GOT3 (cell line): ENCODE results near the gene ZBTB3.
"Not testable (repeated sequence)": the region's sequence is repeated elsewhere in the genome, so short reads cannot be mapped to it uniquely, and the experiment has no call there.

Experiments
- DNase-seq: peaks from one replicate; lab custom pipeline; 2025; ENCODE audit warnings: mixed read lengths; lab: John Stamatoyannopoulos, UW

The ZBTB3 gene

DNA sequence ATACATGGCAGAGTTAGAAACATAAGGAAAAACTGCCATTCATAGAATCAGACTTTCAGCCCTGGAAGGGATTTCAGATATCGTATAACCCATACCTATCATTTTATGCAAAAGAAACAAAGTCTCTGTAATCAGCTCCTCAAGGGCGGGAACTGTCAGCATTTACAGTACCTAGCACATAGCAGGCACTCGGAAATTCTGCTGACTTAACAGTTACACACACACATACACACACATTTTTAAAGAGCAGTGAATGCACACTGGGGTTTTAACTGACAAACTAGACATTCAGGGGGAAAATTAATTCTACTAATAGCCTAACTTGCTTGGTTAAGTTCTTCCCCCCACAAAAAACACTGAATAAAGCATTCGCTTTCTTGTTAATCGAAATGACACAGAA lies 37.8 kb downstream of the ZBTB3 start:
- DNase-seq, result no peak

DNA sequence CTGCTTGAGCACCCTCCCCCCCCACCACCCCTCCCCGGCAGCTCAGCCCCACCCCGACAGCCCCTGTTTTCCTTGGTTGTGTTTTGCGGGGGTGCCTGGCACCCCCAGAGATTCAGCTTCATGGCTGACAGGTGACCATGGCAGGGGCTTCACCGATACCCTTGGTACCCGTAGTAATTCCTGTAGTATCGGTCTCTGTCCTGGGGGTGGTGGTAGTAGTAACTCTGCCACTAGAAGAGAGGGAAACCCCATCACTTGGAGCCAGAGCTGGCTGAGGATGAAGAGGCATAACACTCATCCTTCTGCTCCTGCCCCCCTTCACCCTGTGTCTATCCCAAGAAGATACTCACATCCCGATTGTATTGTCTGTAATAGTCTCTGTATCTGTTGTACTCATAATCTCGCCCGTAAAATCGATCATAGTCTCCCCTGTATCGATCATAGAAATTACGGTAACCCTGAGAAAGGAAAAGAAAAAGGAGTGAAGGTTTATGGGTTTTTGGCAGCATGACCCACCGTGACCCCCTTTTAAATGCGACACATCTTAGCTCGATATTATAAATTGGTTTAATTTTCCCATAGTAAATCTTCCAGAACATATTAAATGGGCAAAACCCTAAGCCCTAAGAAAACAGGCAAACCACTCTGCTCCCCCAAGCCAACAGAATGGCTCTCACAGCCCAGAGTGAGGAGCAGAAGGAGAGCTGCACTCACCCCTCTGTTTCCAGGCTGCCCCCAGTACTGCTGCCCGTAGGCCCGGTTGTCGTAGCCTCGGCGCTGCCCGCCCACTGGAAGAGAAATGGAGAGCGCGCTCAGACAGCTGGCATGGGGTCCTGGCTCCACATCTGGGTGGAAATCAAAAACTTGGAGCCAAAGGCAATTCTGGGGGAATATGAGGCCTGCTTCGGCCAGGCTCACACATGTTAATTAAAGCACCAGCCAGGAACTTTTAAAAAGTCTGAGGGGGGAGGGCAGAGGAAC lies 38.5 kb downstream of the ZBTB3 start:
- DNase-seq, result no peak

DNA sequence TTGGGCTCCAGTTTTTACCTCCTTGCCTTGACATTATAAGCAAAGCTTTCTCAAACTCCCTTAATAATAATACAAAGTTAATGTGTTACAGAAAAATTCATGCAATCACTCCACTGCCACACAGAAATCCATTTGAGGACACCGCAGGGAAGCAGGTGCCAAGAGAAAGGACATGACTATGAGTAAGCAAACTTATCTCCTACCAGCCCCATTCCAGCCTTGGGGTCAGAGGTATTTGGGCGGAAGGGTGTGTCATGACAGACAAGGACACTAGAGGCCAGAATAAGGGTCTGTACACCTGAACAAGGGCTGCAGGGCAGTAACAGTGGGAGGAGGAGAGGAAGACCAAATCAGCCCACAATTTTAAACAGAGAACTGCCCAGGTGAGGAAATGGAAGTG lies 40.6 kb downstream of the ZBTB3 start:
- no peak for DNase-seq

GRCh38 chr11:62712861-62713260 lies 41.1 kb downstream of the ZBTB3 start:
- DNase-seq, result no peak

- DNase-seq, result no peak
Measured at GRCh38 chr11:62712276-62712812, 41.6 kb downstream of the ZBTB3 start.

DNA sequence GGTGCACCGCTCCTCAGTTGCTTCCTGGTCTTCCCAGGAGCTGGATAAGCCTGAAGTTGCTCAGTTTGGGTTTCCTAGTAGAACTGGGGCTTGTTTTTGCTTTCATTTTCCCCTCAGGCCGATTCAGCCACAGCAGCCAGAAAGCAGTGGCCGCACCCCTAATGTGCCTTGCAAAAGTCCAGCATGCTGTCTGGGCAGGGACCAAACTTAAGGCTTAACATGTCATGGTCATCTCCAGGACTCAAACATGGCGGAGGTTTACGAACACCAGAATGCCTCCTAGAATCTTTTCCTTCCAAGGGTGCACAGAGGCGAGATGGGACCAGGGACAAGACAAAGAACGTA lies 44.0 kb downstream of the ZBTB3 start:
- DNase-seq, result no peak

GRCh38 chr11:62709247-62710000 lies 44.5 kb downstream of the ZBTB3 start:
- DNase-seq, result peak; percentile 76

GRCh38 chr11:62708793-62709192 lies 45.2 kb downstream of the ZBTB3 start:
- no peak for DNase-seq

DNA sequence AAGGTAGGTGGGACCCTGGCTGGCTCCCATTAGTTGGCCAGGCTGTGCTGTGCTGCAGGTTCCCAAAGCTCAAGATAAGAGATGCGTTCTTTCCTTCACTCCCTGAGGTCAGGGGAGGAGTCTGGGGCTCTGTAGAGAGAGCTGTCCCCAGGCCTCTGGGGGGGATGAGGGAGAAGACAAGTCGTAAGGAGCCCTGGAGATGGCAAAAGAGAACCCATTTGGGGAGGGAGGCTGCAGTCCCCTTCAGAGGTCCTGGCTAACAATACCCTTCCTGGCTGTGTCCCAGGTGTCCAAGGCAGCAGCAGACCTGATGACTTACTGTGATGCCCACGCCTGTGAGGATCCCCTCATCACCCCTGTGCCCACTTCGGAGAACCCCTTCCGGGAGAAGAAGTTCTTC lies 45.6 kb downstream of the ZBTB3 start:
- no peak for DNase-seq

GRCh38 chr11:62707277-62707861 lies 46.6 kb downstream of the ZBTB3 start, which contains the start of the genes BSCL2 and GNG3:
TSS of gene BSCL2 (minus strand) at chr11:62707424. CDS start at chr11:62707195, 229 bp downstream.
TSS of gene GNG3 (plus strand) at chr11:62707676. CDS start at chr11:62708296, 620 bp downstream.
- no peak for DNase-seq

DNA sequence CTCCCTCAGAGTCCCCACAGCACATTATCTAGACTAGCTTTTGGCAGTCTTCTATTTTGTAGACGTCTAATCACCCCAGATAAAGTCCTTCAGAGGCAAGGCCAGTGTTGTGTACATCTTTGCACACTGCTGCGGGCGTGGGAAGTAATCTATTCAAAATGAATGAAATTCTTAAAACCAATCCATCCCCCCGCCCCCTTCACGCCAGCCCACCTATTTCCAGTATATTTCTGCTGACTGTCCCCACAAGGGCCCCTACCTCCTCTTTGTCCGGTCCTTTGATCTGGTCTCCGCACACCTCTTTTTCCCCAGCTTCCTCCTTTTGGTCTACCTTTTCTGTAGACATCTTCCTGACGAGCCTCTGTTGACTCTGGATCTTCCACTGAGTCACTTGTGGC lies 47.1 kb downstream of the ZBTB3 start:
- no peak for DNase-seq

GRCh38 chr11:62705880-62706849 lies 47.8 kb downstream of the ZBTB3 start:
- peak; percentile 88 for DNase-seq

DNA sequence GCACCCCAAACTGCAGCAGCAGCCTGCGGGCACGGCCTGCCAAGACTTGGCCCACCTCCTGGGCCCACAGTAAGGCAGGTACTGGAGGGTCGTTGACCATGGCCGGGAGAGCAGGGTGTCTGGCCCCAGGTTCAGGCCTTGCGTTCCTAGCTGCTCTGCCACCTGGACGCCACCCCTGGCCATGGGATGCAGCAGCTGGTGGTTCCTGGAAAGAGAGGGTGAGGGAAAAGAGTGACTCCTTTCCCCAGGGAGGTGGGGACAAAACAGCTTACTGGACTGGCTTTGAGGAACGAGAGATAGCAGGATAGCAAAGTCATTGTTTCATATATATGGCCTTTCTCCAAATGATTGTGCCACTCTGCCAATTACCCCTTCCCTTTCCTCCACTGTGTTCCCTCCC lies 48.5 kb downstream of the ZBTB3 start:
- DNase-seq, result no peak

DNA sequence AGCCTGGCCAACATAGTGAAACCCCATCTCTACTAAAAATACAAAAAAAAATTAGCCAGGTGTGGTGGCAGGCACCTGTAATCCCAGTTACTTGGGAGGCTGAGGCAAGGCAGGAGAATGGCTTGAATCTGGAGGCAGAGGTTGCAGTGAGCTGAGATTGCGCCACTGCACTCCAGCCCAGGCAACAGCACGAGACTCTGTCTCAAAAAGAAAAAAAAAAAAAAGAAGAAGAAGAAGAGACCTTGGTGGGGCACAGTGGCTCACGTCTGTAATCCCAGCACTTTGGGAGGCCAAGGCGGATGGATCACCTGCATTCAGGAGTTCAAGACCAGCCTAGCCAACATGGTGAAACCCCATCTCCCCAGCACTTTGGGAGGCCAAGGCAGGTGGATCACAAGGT lies 50.0 kb downstream of the ZBTB3 start:
- DNase-seq, result not testable (repeated sequence)

- DNase-seq, result no peak
Measured at GRCh38 chr11:62702246-62702645, 51.7 kb downstream of the ZBTB3 start.
